HepG2 (cell line): ENCODE measurements around the gene APOA1. TPM values are rescaled to one million over a fixed set of nuclear protein-coding genes. Genes with fewer than 3 reads are reported as not detected.

Experiments used
- GATAD2A ChIP-seq: IDR thresholded peaks from 2 replicates; pipeline ENCODE4 v1.6.1; 2016
- NCOR1 ChIP-seq: fragments of 200-600 bp; sonication (generic); IDR thresholded peaks from 2 replicates; pipeline ENCODE4 v1.7.0; 2017; ENCODE audit warnings: antibody characterized with exemption, low read length, borderline replicate concordance
- PBX2 ChIP-seq: IDR thresholded peaks from 2 replicates; pipeline ENCODE4 v1.6.1; 2016; ENCODE audit warnings: control low read depth
- PLSCR1 ChIP-seq: sonication (generic); formaldehyde crosslinking; IDR thresholded peaks from 2 replicates; pipeline ENCODE4 v1.5.0; 2020; ENCODE audit warnings: missing genetic modification reagents, mild to moderate bottlenecking, borderline replicate concordance
- RFXAP ChIP-seq: sonication (generic); formaldehyde crosslinking; IDR thresholded peaks from 2 replicates; pipeline ENCODE4 v1.4.0; 2020; ENCODE audit warnings: missing genetic modification reagents, borderline replicate concordance
- SCMH1 ChIP-seq: sonication (generic); formaldehyde crosslinking; IDR thresholded peaks from 2 replicates; pipeline ENCODE4 v1.9.0; 2021; ENCODE audit warnings: missing genetic modification reagents, mild to moderate bottlenecking, borderline replicate concordance
- SETDB1 ChIP-seq: sonication (generic); formaldehyde crosslinking; IDR thresholded peaks from 2 replicates; pipeline ENCODE4 v1.5.1; 2020; ENCODE audit warnings: missing genetic modification reagents, mild to moderate bottlenecking, borderline replicate concordance
- SMAD3 ChIP-seq: sonication (generic); formaldehyde crosslinking; IDR thresholded peaks from 2 replicates; pipeline ENCODE4 v1.4.0; 2020; ENCODE audit warnings: missing genetic modification reagents
- ZC3H13 ChIP-seq: sonication (generic); formaldehyde crosslinking; IDR thresholded peaks from 2 replicates; pipeline ENCODE4 v1.8.1; 2023; ENCODE audit warnings: mild to moderate bottlenecking, missing genetic modification reagents, moderate library complexity
- ZHX2 ChIP-seq, 2 experiments: sonication (generic) in 1 of 2; formaldehyde crosslinking in 1 of 2; IDR thresholded peaks; 2 replicates each; pipeline versions ENCODE4 v1.6.1 to v1.9.0; 2014 to 2022; ENCODE audit warnings: antibody characterized with exemption in 1 of 2, borderline replicate concordance in 1 of 2, inconsistent platforms in 1 of 2, low read depth in 1 of 2, missing genetic modification reagents in 1 of 2
- ZNF12 ChIP-seq: sonication (generic); formaldehyde crosslinking; IDR thresholded peaks from 2 replicates; pipeline ENCODE4 v1.5.0; 2020; ENCODE audit warnings: missing genetic modification reagents
- ZNF121 ChIP-seq: sonication (generic); formaldehyde crosslinking; IDR thresholded peaks from 2 replicates; pipeline ENCODE4 v1.5.0; 2020; ENCODE audit warnings: mild to moderate bottlenecking, missing genetic modification reagents
- ZNF207 ChIP-seq: fragments of 450-650 bp; IDR thresholded peaks from 2 replicates; pipeline ENCODE4 v1.6.1; 2016; ENCODE audit warnings: antibody characterized with exemption, borderline replicate concordance
- ZNF30 ChIP-seq: sonication (generic); formaldehyde crosslinking; IDR thresholded peaks from 2 replicates; pipeline ENCODE4 v1.5.0; 2020; ENCODE audit warnings: mild to moderate bottlenecking, missing genetic modification reagents
- ZNF501 ChIP-seq: sonication (generic); formaldehyde crosslinking; IDR thresholded peaks from 2 replicates; pipeline ENCODE4 v1.5.1; 2020; ENCODE audit warnings: mild to moderate bottlenecking, moderate library complexity, missing genetic modification reagents
- ZNF512B ChIP-seq: sonication (generic); formaldehyde crosslinking; IDR thresholded peaks from 2 replicates; pipeline ENCODE4 v1.5.1; 2020; ENCODE audit warnings: missing genetic modification reagents, mild to moderate bottlenecking, borderline replicate concordance
- ZNF564 ChIP-seq: sonication (generic); formaldehyde crosslinking; IDR thresholded peaks from 2 replicates; pipeline ENCODE4 v1.8.1; 2023; ENCODE audit warnings: mild to moderate bottlenecking, missing genetic modification reagents
- ZNF761 ChIP-seq: sonication (generic); formaldehyde crosslinking; conservative IDR thresholded peaks from 2 replicates; pipeline ENCODE4 v1.4.0; 2020; ENCODE audit warnings: mild to moderate bottlenecking, missing genetic modification reagents
- polyA plus RNA-seq, 8 experiments: library from polyadenylated mRNA; depleted of rRNA in 3 of 8; stranded (reverse) in 7 of 8; unstranded in 1 of 8; fragments of >200 nt; fragmentation: Illumina TruSeq in 4 of 8; extraction: Trizol in 4 of 8; gene quantifications; 2 replicates each; pipeline versions ENCODE4 v1.2.1 to v1.2.3, GENCODE V29; 2011 to 2016; ENCODE audit warnings: low read depth in 4 of 8, missing spikeins in 1 of 8, mixed read lengths in 1 of 8; ENCODE audit not compliant: insufficient read depth in 1 of 8
- total RNA-seq, 5 experiments: library from RNA; depleted of rRNA; stranded (reverse); fragments of >200 nt; fragmentation: Illumina TruSeq; extraction: Trizol; gene quantifications; 2 replicates each; pipeline ENCODE4 v1.2.3, GENCODE V29; 2016; ENCODE audit warnings: low read depth in 1 of 5

The APOA1 gene
- total and polyA plus RNA-seq, 2 of the 13 experiments (the other 11 are each of a cell fraction or from before 2014, with no cell fraction given) = 1,973 to 5,485 TPM

- TF ChIP-seq PLSCR1 (CRISPR knock-in tag) (no peak), PBX2 (CRISPR knock-in tag) (peak; percentile 75), SCMH1 (no peak), ZC3H13 (CRISPR knock-in tag) (no peak; the same call in 1 of the 2 replicates), ZNF12 (CRISPR knock-in tag) (no peak), ZNF761 (CRISPR knock-in tag) (no peak), NCOR1 (peak; percentile 92), ZNF512B (CRISPR knock-in tag) (no peak; the same call in 1 of the 2 replicates), ZNF30 (CRISPR knock-in tag) (no peak; the same call in 1 of the 2 replicates), RFXAP (CRISPR knock-in tag) (peak; percentile 68; the same call in 1 of the 2 replicates), SETDB1 (CRISPR knock-in tag) (no peak), GATAD2A (peak; percentile 94), ZNF121 (CRISPR knock-in tag) (no peak), ZNF501 (CRISPR knock-in tag) (peak; percentile 37), ZHX2 (IDR thresholded peaks at IDR 0.05; ENCODE audit: low read depth) (peak; percentile 51; the same call in 1 of the 2 replicates), ZHX2 (CRISPR knock-in tag; IDR thresholded peaks at IDR 0.05; ENCODE audit: borderline replicate concordance) (no peak), ZNF207 (no peak), SMAD3 (CRISPR knock-in tag) (no peak; the same call in 1 of the 2 replicates), ZNF564 (CRISPR knock-in tag) (no peak; the same call in 1 of the 2 replicates)
Measured at GRCh38 chr11:116826751-116827431, 10.5 kb downstream of the APOA1 start (continued).
